ENCODE measurements around the gene SHANK2.

Gene SHANK2

DNA sequence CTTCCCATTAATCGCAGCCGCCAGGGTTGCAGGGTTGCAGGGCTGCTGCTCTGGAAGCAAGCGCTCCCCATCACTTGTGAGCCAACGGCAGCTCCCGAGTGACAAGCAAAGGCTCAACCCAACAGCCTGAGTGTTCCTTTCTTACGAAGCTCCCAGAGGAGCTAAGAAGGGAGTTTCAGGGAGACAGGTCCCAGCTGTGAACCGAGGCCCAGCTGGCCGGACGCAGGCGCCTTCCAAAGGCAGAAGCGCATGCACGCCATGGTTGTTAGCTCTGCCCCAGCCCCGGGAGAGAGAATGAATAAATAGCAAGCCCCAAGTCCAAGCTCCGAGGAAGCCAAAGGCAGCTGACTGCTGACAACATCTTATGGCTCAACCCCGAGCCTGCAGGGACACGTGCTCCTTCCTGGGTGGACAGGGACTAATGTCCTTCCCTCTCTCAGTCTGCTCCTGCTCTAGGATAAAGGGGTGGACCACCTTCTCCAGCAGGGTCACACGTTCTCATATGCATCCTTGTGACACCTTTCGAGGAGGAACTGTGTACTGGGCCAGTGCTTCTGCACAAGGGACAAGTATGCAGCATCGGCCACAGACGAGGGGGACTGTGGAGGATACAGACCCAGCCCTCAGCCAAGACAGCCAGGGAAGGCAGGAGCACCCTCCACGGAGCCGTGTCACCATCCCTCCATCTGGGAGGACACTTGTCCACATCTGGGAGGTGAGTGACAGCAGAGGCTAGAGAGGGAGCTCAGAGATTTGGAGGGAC lies 29.9 kb downstream of the SHANK2 start:
- in situ Hi-C loops (cut with MboI; ENCODE audit: low sequenced_read_pairs), result no loop called here

GRCh38 chr11:71221821-71222220 lies 30.6 kb downstream of the SHANK2 start:
- in situ Hi-C loops (cut with MboI; ENCODE audit: low sequenced_read_pairs), result no loop called here

DNA sequence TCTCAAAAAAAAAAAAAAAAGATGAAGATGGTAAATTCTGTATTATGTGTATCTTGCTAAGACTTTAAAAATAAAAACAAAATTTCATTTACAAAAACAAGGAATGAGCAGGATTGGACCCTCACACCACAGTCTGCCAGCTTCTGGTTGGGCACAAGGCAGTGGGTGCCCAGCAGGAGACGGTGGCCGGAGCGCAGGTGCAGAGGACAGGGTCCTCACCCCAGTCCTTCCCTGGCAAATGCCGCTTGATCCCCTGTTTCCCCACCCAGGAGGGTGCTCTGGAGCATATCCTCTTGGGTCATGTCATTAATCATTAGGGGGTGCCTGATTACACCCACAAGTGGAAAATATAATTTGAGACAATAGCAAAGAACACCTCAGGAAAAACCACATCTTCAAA lies 31.2 kb downstream of the SHANK2 start:
- in situ Hi-C loops (cut with MboI; ENCODE audit: low sequenced_read_pairs), result no loop called here

DNA sequence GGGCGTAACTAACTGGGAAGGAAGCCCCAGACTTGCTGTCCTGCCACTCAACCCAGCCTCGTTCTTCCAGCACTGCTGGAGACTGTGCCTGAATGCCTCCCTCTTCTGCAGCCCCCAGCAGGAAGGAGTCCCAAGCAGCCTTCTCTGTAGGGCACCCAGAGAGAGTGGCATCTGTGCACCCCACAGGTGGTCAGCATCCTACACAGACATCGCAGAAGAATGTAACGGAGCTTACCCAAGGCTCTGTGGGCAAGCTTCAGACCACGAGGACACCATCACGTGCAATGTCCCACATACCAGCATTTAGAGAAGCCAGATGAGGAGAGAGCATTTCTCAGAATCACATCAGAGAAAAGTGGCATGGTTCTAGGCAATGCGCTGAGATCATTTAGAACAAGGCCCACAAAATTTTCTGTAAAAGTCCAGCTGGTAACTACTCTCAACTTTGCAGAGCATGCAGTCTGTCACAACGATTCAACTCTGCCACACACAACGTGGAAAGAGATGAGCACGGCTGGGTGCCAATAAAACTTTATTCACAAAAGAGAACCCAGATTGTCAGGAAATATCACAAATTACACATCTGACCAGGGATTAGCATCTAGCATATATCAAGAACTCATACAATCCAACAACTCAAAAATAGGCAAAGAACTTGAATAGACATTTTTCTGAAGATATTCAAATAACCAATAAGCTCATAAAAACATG lies 33.4 kb downstream of the SHANK2 start:
- in situ Hi-C loops (cut with MboI; ENCODE audit: low sequenced_read_pairs), result no loop called here

- in situ Hi-C loops (cut with MboI; ENCODE audit: low sequenced_read_pairs), result no loop called here
Measured at GRCh38 chr11:71215425-71215965, 36.9 kb downstream of the SHANK2 start.

- in situ Hi-C loops (cut with MboI; ENCODE audit: low sequenced_read_pairs), result no loop called here
Measured at GRCh38 chr11:71214553-71215424, 37.6 kb downstream of the SHANK2 start.

GRCh38 chr11:71213696-71214552 lies 38.5 kb downstream of the SHANK2 start:
- in situ Hi-C loops (cut with MboI; ENCODE audit: low sequenced_read_pairs), result no loop called here

GRCh38 chr11:71212871-71213559 lies 39.4 kb downstream of the SHANK2 start:
- in situ Hi-C loops (cut with MboI; ENCODE audit: low sequenced_read_pairs), result no loop called here

DNA sequence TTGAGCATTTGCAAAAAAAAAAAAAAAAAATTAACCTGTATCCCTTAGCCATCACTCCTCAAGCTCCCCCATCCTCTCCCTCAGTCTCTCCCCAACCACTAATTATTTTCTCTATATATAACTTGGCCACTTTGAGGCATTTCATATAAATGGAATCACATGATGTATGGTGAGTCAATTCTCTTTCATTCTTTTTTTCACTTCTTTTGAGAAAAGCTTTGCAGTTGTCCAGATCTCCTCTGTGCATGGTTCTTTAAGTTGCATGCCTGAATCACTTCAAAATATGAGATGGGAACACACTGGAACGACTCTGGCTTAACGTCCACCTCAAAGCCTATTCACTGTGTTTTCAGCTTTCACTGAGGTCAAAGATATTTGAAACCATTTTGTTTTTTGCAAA lies 40.7 kb downstream of the SHANK2 start:
- in situ Hi-C loops (cut with MboI; ENCODE audit: low sequenced_read_pairs), result no loop called here

- in situ Hi-C loops (cut with MboI; ENCODE audit: low sequenced_read_pairs), result no loop called here
Measured at GRCh38 chr11:71210861-71211260, 41.5 kb downstream of the SHANK2 start.

- in situ Hi-C loops (cut with MboI; ENCODE audit: low sequenced_read_pairs), result no loop called here
Measured at GRCh38 chr11:71209656-71210055, 42.7 kb downstream of the SHANK2 start.

DNA sequence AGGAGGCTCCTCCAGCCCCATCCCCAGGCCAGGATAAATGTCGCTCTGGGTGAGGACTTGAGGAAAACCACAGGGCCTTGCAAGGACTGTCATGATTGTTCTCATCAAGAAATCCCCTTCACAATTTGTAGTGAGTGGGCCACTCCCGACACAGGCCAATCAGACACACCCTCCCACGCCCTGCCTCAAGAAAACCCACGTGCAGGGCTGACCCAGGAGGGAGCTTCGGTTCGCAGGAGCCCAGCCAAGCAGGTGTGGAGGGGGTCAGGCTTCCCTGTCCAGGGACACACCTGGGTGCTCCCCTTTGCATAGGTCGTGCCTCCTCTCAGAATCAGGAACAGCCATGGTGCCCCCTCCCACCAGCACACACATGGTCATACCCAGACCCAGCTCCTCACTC lies 43.2 kb downstream of the SHANK2 start:
- in situ Hi-C loops (cut with MboI; ENCODE audit: low sequenced_read_pairs), result no loop called here

- in situ Hi-C loops (cut with MboI; ENCODE audit: low sequenced_read_pairs), result no loop called here
Measured at GRCh38 chr11:71208011-71208774, 44.2 kb downstream of the SHANK2 start.

DNA sequence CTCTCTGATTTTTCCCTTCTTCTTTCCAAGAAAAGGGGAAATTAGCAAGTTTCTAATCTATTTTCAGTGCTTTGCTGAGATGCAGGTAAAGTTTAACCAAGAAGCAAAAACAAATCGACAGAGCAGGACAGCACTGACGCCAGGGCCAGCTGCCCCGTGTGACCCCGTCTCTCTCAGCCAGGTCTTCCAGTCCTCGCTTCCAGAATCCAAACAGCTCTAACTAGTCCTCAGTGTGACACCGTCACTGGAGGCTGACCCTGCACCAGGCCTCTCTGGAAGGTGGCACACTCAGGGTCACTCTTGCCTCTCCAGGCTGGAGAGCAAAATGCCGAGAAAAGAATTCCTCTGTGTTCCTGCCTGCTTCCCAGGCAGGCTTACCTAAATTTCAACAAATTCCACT lies 44.8 kb downstream of the SHANK2 start:
- in situ Hi-C loops (cut with MboI; ENCODE audit: low sequenced_read_pairs), result no loop called here

- in situ Hi-C loops (cut with MboI; ENCODE audit: low sequenced_read_pairs), result no loop called here
Measured at GRCh38 chr11:71206186-71206585, 46.2 kb downstream of the SHANK2 start.

GRCh38 chr11:71204748-71205664 lies 47.4 kb downstream of the SHANK2 start:
- in situ Hi-C loops (cut with MboI; ENCODE audit: low sequenced_read_pairs), result no loop called here

GRCh38 chr11:71204294-71204693 lies 48.1 kb downstream of the SHANK2 start:
- in situ Hi-C loops (cut with MboI; ENCODE audit: low sequenced_read_pairs), result no loop called here

- in situ Hi-C loops (cut with MboI; ENCODE audit: low sequenced_read_pairs), result no loop called here
Measured at GRCh38 chr11:71203681-71204080, 48.7 kb downstream of the SHANK2 start.
